NCI-H2227 treated with DMSO at 0.1 percent for 48 hours (cell line): ENCODE results near the gene MUC7.
"Not testable (repeated sequence)": the region's sequence is repeated elsewhere in the genome, so short reads cannot be mapped to it uniquely, and the experiment has no call there.

ENCODE experiments used
- DNase-seq: peaks from one replicate; lab custom pipeline; 2025; lab: John Stamatoyannopoulos, UW

Gene MUC7

GRCh38 chr4:70471897-70472296 lies at the start of gene MUC7:
MUC7 (plus strand) TSS chr4:70472197; CDS start chr4:70474022, 1,825 bp downstream.
- DNase-seq: no peak

GRCh38 chr4:70425306-70425705 lies 46.7 kb upstream of the MUC7 start:
- DNase-seq: no peak

DNA sequence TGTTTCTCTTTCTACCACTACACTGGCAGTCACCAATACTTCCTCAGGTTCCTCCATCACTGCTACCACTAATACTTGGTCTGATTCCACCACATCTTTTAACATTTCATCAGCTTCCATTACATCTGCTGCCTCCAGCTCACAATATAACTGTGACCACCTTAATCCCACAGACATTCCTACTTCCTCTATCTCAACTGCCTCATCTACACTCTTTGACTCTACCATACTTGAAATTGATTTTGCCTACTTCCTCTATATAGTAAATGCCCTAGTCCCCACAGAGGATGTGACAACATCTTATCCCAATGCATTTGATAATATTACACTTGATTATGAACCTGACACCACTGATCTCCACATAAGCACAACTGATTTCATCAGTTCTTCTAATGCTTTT lies 45.2 kb upstream of the MUC7 start:
- no peak for DNase-seq

DNA sequence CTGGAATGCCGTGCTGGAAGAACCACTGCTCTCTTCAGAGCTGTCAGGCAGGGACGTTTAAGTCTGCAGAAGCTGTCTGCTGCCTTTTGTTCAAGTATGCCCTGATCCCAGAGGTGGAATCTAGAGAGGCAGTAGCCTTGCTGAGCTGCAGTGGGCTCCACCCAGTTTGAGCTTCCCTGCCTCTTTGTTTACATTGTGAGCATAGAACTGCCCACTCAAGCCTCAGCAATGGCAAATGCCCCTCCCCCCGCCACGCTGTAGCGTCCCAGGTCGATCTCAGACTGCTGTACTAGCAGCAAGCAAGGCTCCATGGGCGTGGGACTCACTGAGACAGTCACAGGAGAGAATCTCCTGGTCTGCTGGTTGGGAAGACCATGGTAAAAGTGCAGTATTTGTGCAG lies 34.8 kb upstream of the MUC7 start:
- DNase-seq: no peak

- no peak for DNase-seq
Measured at GRCh38 chr4:70442474-70442873, 29.5 kb upstream of the MUC7 start.

GRCh38 chr4:70443329-70443728 lies 28.7 kb upstream of the MUC7 start:
- DNase-seq: no peak

GRCh38 chr4:70449220-70449619 lies 22.8 kb upstream of the MUC7 start:
- no peak for DNase-seq

DNA sequence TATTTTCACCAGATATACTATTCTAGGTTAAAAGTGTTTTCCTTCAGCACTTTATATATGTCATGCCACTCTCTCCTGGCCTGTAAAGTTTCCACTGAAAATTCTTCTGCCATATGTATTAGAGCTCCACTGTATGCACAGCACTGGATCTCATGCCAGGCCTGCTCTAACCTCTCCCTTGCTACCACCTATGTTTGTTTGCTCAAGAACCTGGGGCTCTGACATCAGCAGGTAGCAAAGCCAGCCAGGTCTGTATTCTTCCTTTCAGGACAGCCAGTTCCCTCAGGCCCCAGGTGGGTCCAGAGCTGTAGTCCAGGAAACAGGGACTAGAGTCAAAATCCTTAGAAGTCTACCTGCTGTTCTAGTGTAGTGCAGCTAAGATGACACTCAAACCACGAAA lies 19.1 kb upstream of the MUC7 start:
- DNase-seq: no peak

DNA sequence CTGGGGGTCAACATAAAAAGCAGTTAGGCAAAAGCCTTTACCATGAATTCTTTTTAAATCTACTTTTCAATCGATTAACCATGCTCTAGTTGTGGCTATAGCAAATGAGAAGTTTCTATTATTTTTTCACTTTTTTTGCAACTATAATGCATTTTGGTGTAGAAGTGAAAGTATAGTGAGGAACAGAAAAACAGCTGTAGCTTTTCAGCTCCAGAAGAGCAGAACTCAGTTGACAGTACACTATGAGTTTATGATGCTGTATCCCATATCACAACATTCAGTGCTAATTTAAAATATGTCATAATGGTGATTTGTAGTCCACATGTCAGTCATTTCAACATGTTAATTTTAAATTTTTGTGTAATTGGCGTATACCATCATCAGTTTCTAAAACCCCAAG lies 8.7 kb upstream of the MUC7 start:
- DNase-seq: no peak

DNA sequence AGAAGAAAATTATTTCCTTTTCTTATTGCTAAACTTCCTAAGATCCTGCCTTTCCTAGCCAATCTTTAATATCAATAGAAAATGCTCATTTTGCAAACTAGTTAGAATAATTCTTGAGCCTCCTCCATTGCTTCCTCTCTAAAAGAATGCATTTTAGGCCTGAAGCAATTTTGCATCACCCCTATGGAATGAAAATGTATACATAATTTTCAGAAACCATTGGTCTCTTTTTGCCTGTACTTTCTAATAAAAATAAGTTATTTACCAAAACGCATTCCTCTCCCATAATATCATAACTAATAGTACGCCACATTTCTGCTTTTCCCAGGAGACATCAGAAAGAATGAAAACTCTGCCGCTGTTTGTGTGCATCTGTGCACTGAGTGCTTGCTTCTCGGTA lies 1.7 kb downstream of the MUC7 start:
- DNase-seq: no peak

- no peak for DNase-seq
Measured at GRCh38 chr4:70488748-70489147, 16.8 kb downstream of the MUC7 start.

GRCh38 chr4:70496231-70496630 lies 24.2 kb downstream of the MUC7 start:
- no peak for DNase-seq

DNA sequence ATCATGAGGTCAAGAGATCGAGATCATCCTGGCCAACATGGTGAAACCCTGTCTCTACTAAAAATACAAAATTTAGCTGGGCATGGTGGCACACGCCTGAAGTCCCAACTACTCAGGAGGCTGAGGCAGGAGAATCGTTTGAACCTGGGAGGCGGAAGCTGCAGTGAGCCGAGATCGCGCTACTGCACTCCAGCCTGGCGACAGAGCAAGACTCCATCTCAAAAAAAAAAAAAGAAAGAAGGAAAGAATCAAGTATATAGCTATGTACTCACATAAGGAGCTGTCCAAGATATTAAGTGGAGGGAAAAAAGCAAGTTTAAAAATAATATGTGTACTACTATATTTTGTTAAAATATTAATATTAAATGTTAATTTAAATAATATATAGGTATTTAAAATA lies 29.8 kb downstream of the MUC7 start:
- DNase-seq: not testable (repeated sequence)

DNA sequence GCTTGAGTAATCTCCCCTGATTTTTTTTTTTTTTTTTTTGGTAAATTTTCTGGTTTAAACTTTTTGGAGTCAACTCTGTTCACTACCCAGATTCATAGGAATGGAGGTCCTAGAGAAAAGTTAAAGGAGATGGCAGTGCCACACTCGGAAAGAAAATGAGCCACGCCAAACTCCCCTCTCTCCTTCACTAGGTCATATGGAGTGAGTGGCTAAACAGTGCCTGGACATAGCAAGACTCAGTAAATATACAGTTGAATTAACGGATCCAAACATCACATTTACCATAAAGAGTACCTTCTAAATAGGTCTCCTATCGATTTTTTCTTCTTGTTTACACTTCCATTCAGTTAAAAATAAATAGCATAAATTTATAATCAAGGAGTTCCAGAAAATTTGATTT lies 32.7 kb downstream of the MUC7 start:
- no peak for DNase-seq

DNA sequence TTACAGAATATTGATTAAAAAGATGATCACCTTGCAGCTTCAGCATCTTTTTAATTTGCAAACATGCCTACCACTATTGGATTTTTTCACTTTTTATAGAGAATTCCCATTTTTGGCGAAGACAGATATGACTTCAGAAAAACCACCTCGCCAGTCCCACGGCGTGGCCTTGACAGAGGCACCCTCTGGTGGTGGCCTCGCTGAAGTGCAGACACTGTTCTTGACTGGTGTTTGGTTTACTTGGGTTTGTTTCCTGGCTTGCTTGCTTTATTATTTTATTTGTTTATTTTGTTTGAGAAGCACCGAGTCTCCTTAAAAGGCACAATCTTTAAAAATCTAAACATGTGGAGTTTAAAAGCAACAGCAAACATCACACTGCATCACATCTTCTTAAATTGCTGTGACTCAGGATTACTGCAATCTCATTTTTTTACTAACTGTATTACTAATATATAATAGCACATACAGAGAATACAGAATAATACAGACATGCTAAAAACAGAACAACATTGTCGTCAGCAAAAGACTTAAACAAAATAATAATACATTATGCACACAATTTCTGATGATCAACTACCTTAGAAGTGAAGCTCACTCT lies 33.3 kb downstream of the MUC7 start:
- DNase-seq: no peak

- DNase-seq: no peak
Measured at GRCh38 chr4:70508801-70509200, 36.8 kb downstream of the MUC7 start.

DNA sequence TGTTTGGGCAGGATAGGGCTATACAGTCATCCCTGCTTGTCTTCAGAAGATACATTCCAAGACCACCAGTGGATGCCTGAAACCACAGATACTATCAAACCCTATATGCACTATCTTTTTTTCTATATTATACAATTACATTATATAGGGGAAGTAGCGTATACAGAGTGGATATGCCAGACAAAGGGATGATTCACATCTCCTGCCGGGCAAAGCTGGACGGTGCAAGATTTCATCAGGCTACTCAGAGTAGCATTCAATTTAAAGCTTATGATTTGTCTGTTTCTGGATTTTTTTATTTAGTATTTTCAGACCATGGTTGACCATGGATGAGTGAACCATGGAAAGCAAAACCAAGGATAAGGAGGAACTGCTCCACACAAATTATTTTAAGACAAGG lies 39.4 kb downstream of the MUC7 start:
- no peak for DNase-seq

DNA sequence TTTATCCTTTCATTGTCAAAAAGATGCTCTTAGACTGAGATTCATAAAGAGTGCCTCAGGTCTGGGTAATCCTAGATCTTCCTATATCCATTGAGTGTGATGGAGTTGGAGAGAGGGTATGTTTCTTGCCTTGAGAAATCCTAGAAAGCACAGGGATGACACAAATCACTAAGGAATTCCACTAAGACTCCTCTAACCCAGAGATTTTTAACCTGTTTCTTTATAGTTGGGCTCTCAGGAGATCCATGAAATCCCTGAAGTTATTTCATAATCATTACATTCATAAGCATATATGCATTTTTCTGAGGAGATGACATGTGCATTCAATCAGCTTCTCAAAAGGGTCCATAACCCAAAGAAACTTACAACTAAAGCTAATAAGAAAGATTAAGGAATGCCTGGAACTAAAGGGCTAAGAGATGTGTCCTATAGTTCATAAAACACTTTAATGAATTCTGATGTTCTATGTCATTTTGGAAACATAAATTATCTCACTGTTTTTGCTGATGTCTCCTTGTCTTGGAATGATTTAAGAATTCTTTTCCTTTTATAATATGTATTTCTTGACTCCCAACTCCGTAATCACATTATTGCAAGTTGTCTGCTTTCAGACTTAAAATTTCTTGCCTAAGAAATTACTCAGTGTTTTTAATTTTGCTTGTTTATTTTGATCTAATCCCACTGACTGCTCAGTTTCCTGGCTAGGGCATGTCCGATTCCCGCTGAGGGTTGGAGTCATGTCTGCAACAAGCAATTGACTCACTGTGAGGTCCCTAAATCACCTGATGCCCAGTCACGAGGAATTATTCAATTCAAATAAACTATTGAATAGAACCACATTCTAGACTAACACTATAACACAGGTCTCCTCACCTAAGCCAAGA lies 43.6 kb downstream of the MUC7 start:
- DNase-seq: no peak

GRCh38 chr4:70518269-70518668 lies 46.3 kb downstream of the MUC7 start, which contains the start of gene AMTN:
AMTN (plus strand) TSS chr4:70518569; CDS start chr4:70518778, 209 bp downstream.
- DNase-seq: no peak

DNA sequence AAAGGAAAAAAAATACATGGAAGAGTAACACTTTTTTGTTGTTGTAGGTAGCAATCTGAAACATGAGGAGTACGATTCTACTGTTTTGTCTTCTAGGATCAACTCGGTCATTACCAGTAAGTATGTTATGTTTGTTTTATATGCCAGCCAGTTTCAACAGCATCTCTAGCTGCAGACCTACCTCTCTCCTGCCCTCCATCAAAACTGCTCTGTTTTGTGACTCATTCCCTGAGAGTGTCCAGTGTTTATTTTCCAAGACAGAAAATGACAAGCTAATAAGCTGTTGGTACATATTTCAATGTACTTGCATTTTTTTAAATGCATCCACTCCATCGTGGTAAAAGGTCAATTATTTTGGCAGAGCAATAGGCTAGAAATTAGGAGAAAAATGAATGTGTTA lies 46.7 kb downstream of the MUC7 start:
- no peak for DNase-seq

GRCh38 chr4:70522626-70523025 lies 50.6 kb downstream of the MUC7 start:
- DNase-seq: no peak

DNA sequence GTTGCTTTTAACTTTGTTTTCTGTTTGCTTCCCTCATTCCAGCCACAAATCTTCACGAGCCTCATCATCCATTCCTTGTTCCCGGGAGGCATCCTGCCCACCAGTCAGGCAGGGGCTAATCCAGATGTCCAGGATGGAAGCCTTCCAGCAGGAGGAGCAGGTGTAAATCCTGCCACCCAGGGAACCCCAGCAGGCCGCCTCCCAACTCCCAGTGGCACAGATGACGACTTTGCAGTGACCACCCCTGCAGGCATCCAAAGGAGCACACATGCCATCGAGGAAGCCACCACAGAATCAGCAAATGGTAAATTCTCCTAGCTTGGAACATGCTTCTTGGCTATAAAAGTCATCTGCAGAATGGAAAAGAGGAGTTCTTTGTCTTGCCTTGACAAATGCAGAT lies 59.0 kb downstream of the MUC7 start:
- no peak for DNase-seq

DNA sequence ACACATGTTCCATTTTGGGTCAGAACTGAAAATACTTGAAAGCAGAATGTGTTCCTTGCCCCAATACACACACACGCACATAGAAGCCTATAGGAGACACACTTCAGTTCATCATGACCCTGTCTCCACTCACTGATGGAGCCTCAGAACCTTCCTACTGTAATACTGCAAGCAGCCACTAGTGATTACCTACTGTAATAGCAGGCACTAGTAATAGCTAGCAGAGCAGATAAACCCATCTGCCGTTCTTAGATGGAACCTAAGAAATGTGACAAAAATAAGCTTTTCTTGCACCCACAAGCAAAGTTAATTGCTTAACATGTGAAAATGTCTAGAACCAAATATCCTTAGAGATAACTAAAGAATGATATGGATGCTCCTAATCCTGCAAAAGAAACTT lies 60.0 kb downstream of the MUC7 start:
- no peak for DNase-seq
